ENCODE data around the gene PXYLP1. TPM values are rescaled to one million over a fixed set of nuclear protein-coding genes. Genes with fewer than 3 reads are reported as not detected.

PXYLP1 gene
- total and polyA plus RNA-seq, 2 of the 8 experiments (the other 6 are each of a cell fraction or from before 2014, with no cell fraction given), result 19.4 to 20.6 TPM

GRCh38 chr3:141337991-141338390 lies 106.4 kb downstream of the PXYLP1 start:
- ChIA-PET CTCF (ENCODE audit: partially characterized antibody) (interaction anchor here (0.7 to 1.3 kb wide), 2 partner anchors 25 to 104 kb away, joined by 3 read pairs; no protein-coding TSS in a partner anchor), POLR2A (ENCODE audit: partially characterized antibody) (no interaction called here)
- Histone ChIP-seq H3K27me3 (replicated peaks in 1 of 4; ENCODE audit: control insufficient read depth in 3 of 4, extremely low read depth in 1 of 4, insufficient read depth in 3 of 4, low read length in 3 of 4) (no peaks in the 10 kb centered on the region), H4K8ac (ENCODE audit: extremely low read depth, insufficient read depth, low read length) (no peak overlapping the region), H2BK15ac (ENCODE audit: low read length) (no peak overlapping the region), H4K91ac (replicated peaks; ENCODE audit: insufficient read length, low read length) (no peak overlapping the region), H4K5ac (ENCODE audit: insufficient read length, low read depth, low read length) (no peak overlapping the region), H3K4me1 (replicated peaks in 1 of 4; ENCODE audit: control insufficient read depth in 3 of 4, insufficient read depth in 4 of 4, low read length in 3 of 4) (peaks cover 0 to 5% (median 3%) of the 10 kb centered on the region in 4 experiments; a peak in 3 of 7 replicates), H3K36me3 (ENCODE audit: control insufficient read depth in 2 of 4, insufficient read depth in 4 of 4, low read length in 3 of 4) (no peaks in the 10 kb centered on the region), H3K79me2 (ENCODE audit: control insufficient read depth in 1 of 2, insufficient read depth in 2 of 2, low read length in 2 of 2) (no peaks in the 10 kb centered on the region), H3K9me3 (ENCODE audit: insufficient read depth in 2 of 2, low read depth in 1 of 2, low read length in 1 of 2) (no peaks in the 10 kb centered on the region), H3K4ac (replicated peaks; ENCODE audit: insufficient read length, low read depth, low read length) (no peak overlapping the region), H4K20me1 (replicated peaks in 1 of 2; ENCODE audit: control insufficient read depth in 1 of 2, insufficient read depth in 2 of 2, low read length in 2 of 2) (no peaks in the 10 kb centered on the region), H3K27ac (ENCODE audit: low read depth, low read length) (no peak overlapping the region), H3K23ac (ENCODE audit: insufficient read length) (no peak overlapping the region), H2AFZ (ENCODE audit: low read length) (no peak overlapping the region), H3K23me2 (ENCODE audit: low read depth, low read length) (no peaks in the 10 kb centered on the region), H2BK5ac (ENCODE audit: low read depth, low read length) (no peak overlapping the region), H2BK20ac (ENCODE audit: low read length) (no peak overlapping the region), H3K56ac (replicated peaks; ENCODE audit: insufficient read length, low read depth, low read length) (no peak overlapping the region), H3K79me1 (ENCODE audit: low read depth, low read length) (no peaks in the 10 kb centered on the region), H3K9ac (replicated peaks in 1 of 4; ENCODE audit: extremely low read depth in 1 of 4, low read depth in 3 of 4, low read length in 3 of 4) (no peak overlapping the region), H3K4me3 (ENCODE audit: extremely low read depth in 1 of 4, insufficient read depth in 2 of 4, low read depth in 3 of 4, low read length in 4 of 4) (no peak overlapping the region), H2BK12ac (ENCODE audit: low read depth, low read length) (no peak overlapping the region), H3K4me2 (ENCODE audit: insufficient read depth in 1 of 2, low read depth in 2 of 2, low read length in 2 of 2) (no peak overlapping the region), H2AK5ac (ENCODE audit: low read depth, low read length) (no peak overlapping the region), H3K18ac (ENCODE audit: extremely low read depth, low read length) (no peak overlapping the region), H3K14ac (ENCODE audit: insufficient read length) (no peak overlapping the region), H2BK120ac (replicated peaks; ENCODE audit: low read depth, low read length) (no peak overlapping the region)
- WGBS, 2 experiments (ENCODE audit: extremely low coverage in 1 of 2, insufficient coverage in 1 of 2, insufficient read length in 1 of 2, insufficient replicate concordance in 2 of 2, low coverage in 1 of 2, low lambda C conversion rate in 2 of 2, missing lambda C conversion rate in 1 of 2), result 98% methylated on average over 2 of the region's 2 CpGs; no CpG with 5 or more reads in 1 of the 2 experiments
- DNase-seq (ENCODE audit: low read depth in 1 of 2, low spot score in 2 of 2), result no peak
- FAIRE-seq, result no peak
- TF ChIP-seq SRF (IDR thresholded peaks at IDR 0.05; ENCODE audit: low read depth, low read length) (no peak), CHD2 (IDR thresholded peaks at IDR 0.05; ENCODE audit: low read length) (no peak), SP1 (IDR thresholded peaks at IDR 0.05; ENCODE audit: low read depth, low read length) (no peak), PHF8 (conservative IDR thresholded peaks at IDR 0.05; ENCODE audit: low read depth, low read length) (no peak), SAP30 (IDR thresholded peaks at IDR 0.05; ENCODE audit: insufficient read depth, insufficient replicate concordance, low read length) (no peak), HDAC6 (IDR thresholded peaks at IDR 0.05; ENCODE audit: low read depth, low read length) (no peak), NANOG (IDR thresholded peaks at IDR 0.05; ENCODE audit: insufficient read depth, low read depth, low read length, poor library complexity, severe bottlenecking) (no peak), EGR1 (IDR thresholded peaks at IDR 0.05; ENCODE audit: borderline replicate concordance, low read depth, low read length) (no peak), CEBPB (IDR thresholded peaks at IDR 0.05; ENCODE audit: low read depth, low read length) (no peak), TAF7 (optimal IDR thresholded peaks at IDR 0.05; ENCODE audit: borderline replicate concordance, low read depth, low read length) (no peak), TBP (IDR thresholded peaks at IDR 0.05; ENCODE audit: low read depth, low read length) (no peak), MAFK (IDR thresholded peaks at IDR 0.05; ENCODE audit: low read depth, low read length) (no peak), CBX5 (IDR thresholded peaks at IDR 0.05; ENCODE audit: low read depth, low read length) (no peak)
- TF ChIP-seq, protein P1, sequence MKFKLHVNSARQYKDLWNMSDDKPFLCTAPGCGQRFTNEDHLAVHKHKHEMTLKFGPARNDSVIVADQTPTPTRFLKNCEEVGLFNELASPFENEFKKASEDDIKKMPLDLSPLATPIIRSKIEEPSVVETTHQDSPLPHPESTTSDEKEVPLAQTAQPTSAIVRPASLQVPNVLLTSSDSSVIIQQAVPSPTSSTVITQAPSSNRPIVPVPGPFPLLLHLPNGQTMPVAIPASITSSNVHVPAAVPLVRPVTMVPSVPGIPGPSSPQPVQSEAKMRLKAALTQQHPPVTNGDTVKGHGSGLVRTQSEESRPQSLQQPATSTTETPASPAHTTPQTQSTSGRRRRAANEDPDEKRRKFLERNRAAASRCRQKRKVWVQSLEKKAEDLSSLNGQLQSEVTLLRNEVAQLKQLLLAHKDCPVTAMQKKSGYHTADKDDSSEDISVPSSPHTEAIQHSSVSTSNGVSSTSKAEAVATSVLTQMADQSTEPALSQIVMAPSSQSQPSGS (IDR thresholded peaks at IDR 0.05; ENCODE audit: low read length), result no peak
